ENCODE results near the gene KLHL42. TPM values are rescaled to one million over a fixed set of nuclear protein-coding genes. Genes with fewer than 3 reads are reported as not detected.

The KLHL42 gene
- 43.3 TPM for total RNA-seq

DNA sequence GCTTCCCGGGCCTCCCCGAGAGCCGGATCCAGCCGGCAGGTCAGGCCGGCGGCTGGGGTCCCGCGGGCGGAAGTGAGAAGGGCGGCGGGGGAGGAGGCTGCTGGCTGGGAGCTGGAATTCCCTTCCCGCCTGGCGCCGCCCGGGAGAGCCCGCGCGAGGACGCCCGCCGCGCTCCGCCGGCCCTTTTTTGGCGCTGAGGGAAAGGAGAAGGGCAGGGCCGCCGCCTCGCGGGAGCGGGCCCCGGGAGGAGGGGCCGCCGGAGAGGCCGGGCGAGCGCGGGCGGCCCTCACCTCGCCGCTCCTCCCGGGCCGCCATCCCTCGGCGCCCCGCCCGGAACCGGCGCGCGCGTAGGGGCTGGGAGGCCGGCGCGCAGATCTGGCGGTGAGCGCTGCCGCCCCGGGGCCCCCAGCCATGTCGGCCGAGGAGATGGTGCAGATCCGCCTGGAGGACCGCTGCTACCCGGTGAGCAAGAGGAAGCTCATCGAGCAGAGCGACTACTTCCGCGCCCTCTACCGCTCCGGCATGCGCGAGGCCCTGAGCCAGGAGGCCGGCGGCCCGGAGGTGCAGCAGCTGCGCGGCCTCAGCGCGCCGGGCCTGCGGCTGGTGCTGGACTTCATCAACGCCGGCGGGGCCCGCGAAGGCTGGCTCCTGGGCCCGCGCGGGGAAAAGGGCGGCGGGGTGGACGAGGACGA is at the start of gene KLHL42, which contains the start of gene MANSC4:
Gene KLHL42, plus strand, starts transcription at position 314 of the 692 bp plus-strand sequence. Its CDS starts 98 bp downstream, at position 412.
Gene MANSC4, minus strand, starts transcription at position 317 of the 692 bp plus-strand sequence. CDS start 8,960 bp downstream, outside the sequence.

Small RNA genes within 50 kb of the gene (small RNA-seq; reads per million reads assigned to genes)
- gene RF00019 (ENCODE audit: low replicate concordance) (not detected), gene RF02271 (ENCODE audit: low replicate concordance) (not detected)

Other genes starting within 250 kb of the KLHL42 start
- 1.6 TPM for gene REP15, start 83.8 kb upstream of the KLHL42 start, total RNA-seq
- 41.7 TPM for gene MRPS35, start 69.4 kb upstream of the KLHL42 start, total RNA-seq
- gene MANSC4, start within 50 bp of the KLHL42 start, total RNA-seq = 0.29 TPM
- gene PTHLH, start 192.5 kb downstream of the KLHL42 start, total RNA-seq = 0.99 TPM

Data from metanephros (tissue), 2 donors.